H1 (cell line): ENCODE data around the gene RAB3C.

Experiments used
- ATF2 ChIP-seq: IDR thresholded peaks from 2 replicates; pipeline ENCODE4 v1.6.1; 2012; ENCODE audit warnings: low read length, inconsistent platforms
- BRCA1 ChIP-seq: IDR thresholded peaks from 2 replicates; pipeline ENCODE4 v1.6.1; 2012; ENCODE audit warnings: low read depth, low read length, improper control_type of control experiment
- CTCF ChIP-seq, 3 experiments: IDR thresholded peaks; 1 replicate in 2 of 3; 2 replicates in 1 of 3; pipeline versions ENCODE4 v1.5.1 to v1.6.1; 2011; ENCODE audit warnings: low read length in 3 of 3, mild to moderate bottlenecking in 3 of 3, inconsistent platforms in 2 of 3, low read depth in 1 of 3, moderate library complexity in 1 of 3; ENCODE audit not compliant: insufficient read depth in 1 of 3; ENCODE audit errors: control extremely low read depth in 1 of 3
- EP300 ChIP-seq, 2 experiments: IDR thresholded peaks; 1 replicate in 1 of 2; 2 replicates in 1 of 2; pipeline ENCODE4 v1.6.1; 2011 to 2012; ENCODE audit warnings: low read depth in 2 of 2, low read length in 2 of 2, mild to moderate bottlenecking in 2 of 2, borderline replicate concordance in 1 of 2, inconsistent platforms in 1 of 2, moderate library complexity in 1 of 2
- NRF1 ChIP-seq: IDR thresholded peaks from 2 replicates; pipeline ENCODE4 v1.6.1; 2011; ENCODE audit warnings: mild to moderate bottlenecking, low read depth, low read length, improper control_type of control experiment
- POU5F1 ChIP-seq: IDR thresholded peaks from 2 replicates; pipeline ENCODE4 v1.6.1; 2011; ENCODE audit warnings: low read depth, mild to moderate bottlenecking, low read length, moderate library complexity
- SUZ12 ChIP-seq: fragments of 200-600 bp; sonication (generic); IDR thresholded peaks from 2 replicates; pipeline ENCODE4 v1.6.1; 2012; ENCODE audit warnings: mild to moderate bottlenecking, inconsistent platforms, low read length, moderate library complexity, mixed read lengths
- ZNF274 ChIP-seq: IDR thresholded peaks from 2 replicates; pipeline ENCODE4 v1.7.0; 2012; ENCODE audit warnings: low read length, borderline replicate concordance; ENCODE audit errors: extremely low read depth

- TF ChIP-seq POU5F1 (no peak), EP300 (IDR thresholded peaks at IDR 0.05; ENCODE audit: borderline replicate concordance in 1 of 2, low read depth in 2 of 2, low read length in 2 of 2) (no peak), CTCF (IDR thresholded peaks at IDR 0.05; ENCODE audit: control extremely low read depth in 1 of 3, insufficient read depth in 1 of 3, low read depth in 1 of 3, low read length in 3 of 3) (no peak), ATF2 (no peak), NRF1 (no peak), BRCA1 (no peak), SUZ12 (no peak), ZNF274 (no peak)
These were observed 37.5 kb downstream of the RAB3C start for GRCh38 chr5:58620336-58620735.
